PC-3 (cell line): ENCODE data around the gene SCAPER.

ENCODE experiments used
- CTCF ChIP-seq: fragments of 300-600 bp; sonication (generic); conservative IDR thresholded peaks from 2 replicates; pipeline ENCODE4 v1.5.1; 2017; ENCODE audit warnings: antibody characterized with exemption, low read depth, mild to moderate bottlenecking, low read length
- EZH2 ChIP-seq: fragments of 300-600 bp; sonication (generic); IDR thresholded peaks from one replicate; pipeline ENCODE4 v1.6.1; 2017; ENCODE audit warnings: antibody characterized with exemption, mild to moderate bottlenecking, low read length; ENCODE audit not compliant: unreplicated experiment

DNA sequence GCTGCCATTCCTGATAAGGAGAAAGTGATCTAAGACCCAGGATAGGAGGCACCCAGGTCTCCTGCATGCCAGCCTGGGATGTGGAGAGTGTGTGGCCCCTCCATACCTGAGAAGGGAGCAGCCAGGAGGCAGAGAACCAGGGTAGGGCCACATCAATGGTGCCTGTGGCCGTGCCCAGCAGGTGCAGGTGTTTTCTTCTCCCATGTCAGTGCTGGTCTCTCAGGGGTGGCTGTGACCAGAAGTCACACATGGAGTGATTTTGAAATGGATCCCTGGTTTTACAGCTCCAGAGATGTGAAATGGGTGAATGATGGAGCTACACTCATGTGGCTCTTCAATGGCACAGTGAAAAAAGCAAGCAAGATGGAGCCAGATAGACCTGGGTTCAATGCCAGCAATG lies 571.8 kb downstream of the SCAPER start:
- no peak for TF ChIP-seq CTCF
- TF ChIP-seq EZH2, result no peak
